Cardiac septum (tissue), 1 donor: ENCODE results near the gene GPR132. TPM values are rescaled to one million over a fixed set of nuclear protein-coding genes. Genes with fewer than 3 reads are reported as not detected.
"Not testable (repeated sequence)": the region's sequence is repeated elsewhere in the genome, so short reads cannot be mapped to it uniquely, and the experiment has no call there.

Source experiments
- DNase-seq: peaks from one replicate; pipeline ENCODE4 v3.0.0-alpha.2; 2020; ENCODE audit warnings: low spot score
- intact Hi-C: fragments of 100-400 bp; cut with DNase I; formaldehyde crosslinking; loops from one replicate; pipeline ENCODE4 v1.14.0; 2022
- long read RNA-seq: library from polyadenylated mRNA; unstranded; transcript quantifications from one replicate; pipeline ENCODE4 v2.0.0, GENCODE V29; 2021
- total RNA-seq: library from RNA; stranded (reverse); fragmentation: NEBNext Ultra II Directional; extraction: Animal tissue kit (Norgen Biotek cat#: 25700); gene quantifications from one replicate; pipeline ENCODE4 v1.2.1, GENCODE V29; 2021
- donor health status: DM: no; HTN: no; CAD: no.

GPR132 gene
- 0.73 TPM for total RNA-seq
- long read RNA-seq, result 0 reads

- DNase-seq, result peak; percentile 92
- intact Hi-C loops, result no loop called here
These were observed at the start of gene GPR132 for GRCh38 chr14:105065280-105066228. GPR132 (minus strand) TSS chr14:105065430; CDS start chr14:105055420, 10,010 bp downstream.

GRCh38 chr14:105109243-105109642, 44.0 kb upstream of the GPR132 start:
- intact Hi-C loops, DNase-seq: not testable (repeated sequence)

GRCh38 chr14:105108516-105108864, 43.3 kb upstream of the GPR132 start:
- no peak for DNase-seq
- intact Hi-C loops, result no loop called here

- intact Hi-C loops, result no loop called here
- DNase-seq, result no peak
These were observed 42.7 kb upstream of the GPR132 start for GRCh38 chr14:105107781-105108515.

- DNase-seq, result peak; percentile 44
- intact Hi-C loops, result no loop called here
These were observed 42.1 kb upstream of the GPR132 start for GRCh38 chr14:105107351-105107750.

- intact Hi-C loops, result no loop called here
These were observed 39.9 kb upstream of the GPR132 start for GRCh38 chr14:105105158-105105557.

DNA sequence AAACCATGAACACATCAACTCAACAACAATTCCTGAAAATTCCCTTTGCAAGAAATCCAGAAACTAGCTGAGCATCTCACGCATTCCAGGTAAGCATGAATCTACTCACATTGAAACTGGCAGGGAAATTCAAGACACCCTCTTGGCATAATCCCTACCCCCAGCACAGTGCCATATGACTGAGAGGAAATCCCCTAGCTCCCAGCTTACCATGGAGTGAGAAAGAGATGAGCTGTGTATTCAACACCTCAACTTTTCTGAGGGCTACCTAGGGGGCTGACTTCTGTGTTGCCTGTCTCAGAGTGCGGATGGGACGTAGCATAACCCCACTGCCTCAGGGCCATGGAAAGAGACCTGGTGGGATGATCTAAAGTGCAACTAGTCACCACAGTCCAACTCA, 37.7 kb upstream of the GPR132 start:
- no peak for DNase-seq
- intact Hi-C loops, result no loop called here

More at GRCh38 chr14:105105158-105105557, 39.9 kb upstream of the GPR132 start:
- DNase-seq, result no peak

- DNase-seq, result peak; percentile 33
- intact Hi-C loops, result no loop called here
These were observed 37.2 kb upstream of the GPR132 start for GRCh38 chr14:105102361-105102870.

GRCh38 chr14:105100910-105101309, 35.7 kb upstream of the GPR132 start:
- DNase-seq, result peak; percentile 15
- intact Hi-C loops, result no loop called here

GRCh38 chr14:105099778-105100177, 34.5 kb upstream of the GPR132 start:
- no peak for DNase-seq
- intact Hi-C loops, result no loop called here

DNA sequence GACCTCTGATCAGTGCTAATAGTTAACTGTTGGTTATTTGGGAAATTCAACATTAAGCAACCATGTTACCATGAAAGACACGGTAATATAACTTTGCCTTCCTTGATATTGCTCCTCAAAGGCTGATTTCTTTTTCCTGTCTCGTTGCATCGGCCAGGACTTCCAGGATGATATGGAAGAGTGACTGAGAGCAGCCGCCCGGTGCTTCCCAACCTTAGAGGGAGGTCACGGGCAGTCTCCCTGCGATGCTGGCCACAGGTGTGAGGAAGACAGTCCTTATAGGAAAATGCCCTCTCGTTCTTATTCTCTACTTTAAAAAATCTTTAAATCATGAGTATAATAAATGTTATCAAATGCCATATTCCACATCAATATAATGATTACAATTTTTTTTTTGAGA, 33.1 kb upstream of the GPR132 start:
- intact Hi-C loops, result no loop called here
- peak; percentile 59 for DNase-seq

- no peak for DNase-seq
- intact Hi-C loops, result no loop called here
These were observed 32.5 kb upstream of the GPR132 start for GRCh38 chr14:105097794-105098127.

DNA sequence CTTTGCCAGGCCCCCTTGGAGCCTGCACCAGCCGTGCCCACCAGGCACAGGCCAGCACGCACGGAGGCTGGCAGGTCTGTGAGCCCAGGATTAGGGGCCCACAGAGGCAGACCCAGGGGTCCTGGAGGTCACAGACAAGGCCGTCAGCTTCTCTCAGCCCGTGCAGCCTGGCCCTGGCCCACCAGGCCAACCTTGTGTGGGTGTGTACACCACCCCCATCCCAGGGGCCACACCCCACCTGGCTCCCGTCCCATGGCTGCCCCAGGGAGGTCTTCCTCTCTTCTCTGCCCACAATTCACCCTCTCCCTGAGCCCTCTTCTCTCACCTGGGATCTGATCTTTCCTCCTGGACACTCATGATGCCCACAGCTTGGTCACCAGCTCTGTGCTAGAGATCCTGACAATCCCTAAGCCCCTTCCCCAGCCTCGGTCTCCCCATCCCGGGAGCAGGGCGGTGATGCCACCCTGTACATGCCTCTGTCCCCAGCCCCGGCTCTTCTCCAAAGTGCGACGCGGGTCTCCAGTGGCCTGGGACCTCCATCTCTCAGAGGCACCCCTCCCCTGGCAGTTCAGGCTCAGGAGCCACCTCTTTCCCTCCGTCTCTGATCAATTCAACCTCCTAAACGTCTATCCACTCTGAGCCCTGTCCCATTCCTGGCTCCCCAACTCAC, 31.1 kb upstream of the GPR132 start:
- intact Hi-C loops, result no loop called here
- peak; percentile 67 for DNase-seq

GRCh38 chr14:105095236-105095805, 30.1 kb upstream of the GPR132 start:
- DNase-seq, result peak; percentile 69
- intact Hi-C loops, result no loop called here

DNA sequence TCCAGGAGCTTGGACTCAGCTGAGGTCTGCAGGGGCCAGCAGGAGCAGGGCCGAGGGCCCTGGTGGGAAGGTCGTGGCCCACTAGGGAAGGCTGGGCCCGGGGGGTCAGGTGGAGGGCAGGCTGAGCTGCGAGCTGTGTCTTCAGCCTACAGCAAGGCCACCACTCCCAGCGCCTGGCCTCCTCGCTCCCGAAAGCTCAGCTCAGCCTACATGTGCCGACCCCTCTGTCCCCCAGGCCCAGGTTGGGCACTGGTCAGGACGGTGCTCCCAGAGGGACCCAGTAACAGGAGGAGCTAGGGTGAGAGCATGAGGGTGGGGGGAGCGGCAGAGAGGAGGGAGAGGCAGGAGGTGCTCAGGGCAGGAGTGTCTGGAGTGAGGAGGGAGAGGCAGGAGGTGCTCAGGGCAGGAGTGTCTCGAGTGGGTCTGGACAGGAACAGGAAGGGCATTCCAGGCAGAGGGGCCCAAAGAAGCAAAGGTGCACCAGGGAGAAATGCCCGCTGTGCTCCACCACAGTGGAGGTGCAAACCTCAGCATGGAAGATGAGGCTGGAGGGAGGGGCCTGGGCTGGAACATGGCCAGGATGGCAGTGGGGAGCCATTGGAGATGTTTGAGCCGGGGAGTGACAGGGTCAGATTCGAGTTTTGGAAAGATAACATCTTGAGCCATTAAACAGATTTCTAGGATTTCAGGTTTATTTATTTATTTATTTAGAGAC, 29.1 kb upstream of the GPR132 start:
- peak; percentile 71 for DNase-seq
- intact Hi-C loops, result loop anchor here (5.0 kb wide), 5 partner anchors 73 to 378 kb away; partner anchors contain the start of genes CRIP2, JAG2 and NUDT14

DNA sequence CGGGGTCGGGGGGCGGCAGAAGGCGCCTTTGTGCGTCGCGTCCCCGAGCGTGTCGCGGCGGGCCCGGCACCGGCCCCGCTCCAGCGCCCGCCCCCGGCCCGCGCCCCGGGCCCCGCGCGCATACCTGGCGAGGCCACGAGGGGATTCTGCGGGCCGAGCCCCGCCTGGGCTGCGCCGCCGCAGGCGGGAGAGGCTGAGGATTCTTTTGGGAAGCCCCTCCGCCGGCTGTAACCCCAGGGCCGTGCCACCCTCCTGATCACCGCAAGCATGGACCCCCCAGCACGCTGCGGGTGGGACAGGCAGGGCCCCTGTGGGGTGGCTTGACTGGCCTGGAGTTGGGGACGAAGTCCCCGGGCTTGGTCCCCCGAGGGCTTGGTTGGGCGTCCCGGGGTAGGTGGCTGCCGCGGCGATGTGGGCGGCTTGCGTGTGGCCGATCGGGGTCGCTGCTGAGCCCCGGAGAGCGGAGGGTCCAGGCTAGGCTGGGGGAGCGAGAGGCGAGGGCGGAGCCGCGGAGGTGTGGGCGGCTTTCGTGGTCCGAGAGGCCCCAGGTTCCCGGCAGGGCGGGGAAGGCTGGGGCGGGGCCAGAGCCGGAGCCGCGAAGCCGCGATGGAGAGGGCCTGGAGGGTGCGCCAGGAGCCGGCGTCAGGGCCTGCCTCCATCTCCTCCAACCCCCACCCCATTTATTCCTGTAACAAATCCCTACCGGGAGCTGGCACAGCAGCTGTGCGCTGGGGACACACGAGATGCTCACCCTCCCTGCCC, 28.4 kb upstream of the GPR132 start:
- peak; percentile 87 for DNase-seq
- intact Hi-C loops, result loop anchor here (2.0 to 5.0 kb wide), 6 partner anchors 74 to 379 kb away; partner anchors contain the start of genes CRIP2, JAG2 and NUDT14

DNA sequence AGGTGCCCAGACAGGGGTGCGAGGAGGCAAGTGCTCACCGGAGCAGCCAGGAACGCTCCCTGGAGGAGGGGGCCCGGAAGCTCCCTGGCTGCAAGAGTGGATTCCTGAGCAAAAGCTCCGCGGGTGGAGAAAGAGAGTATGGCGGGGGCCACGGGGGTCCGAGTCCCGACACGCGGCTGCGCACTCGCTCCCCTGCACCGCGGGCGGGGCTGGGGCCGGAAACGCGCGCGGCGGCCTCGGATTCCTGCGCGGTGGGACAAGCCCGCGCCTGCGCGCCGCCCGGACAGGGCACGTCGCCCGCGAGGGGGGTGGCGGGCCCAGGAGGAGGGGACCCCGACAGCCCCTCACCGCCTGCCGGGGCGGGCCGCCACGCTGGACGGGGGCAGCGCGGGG, 27.8 kb upstream of the GPR132 start:
- intact Hi-C loops, result loop anchor here (2.0 to 5.0 kb wide), 6 partner anchors 74 to 379 kb away; partner anchors contain the start of genes CRIP2, JAG2 and NUDT14
- DNase-seq, result peak; percentile 82
